Fibroblast of the aortic adventitia (primary cell): ENCODE measurements around the gene MASP2. TPM values are rescaled to one million over a fixed set of nuclear protein-coding genes. Genes with fewer than 3 reads are reported as not detected.
"Not testable (repeated sequence)": the region's sequence is repeated elsewhere in the genome, so short reads cannot be mapped to it uniquely, and the experiment has no call there.

Experiments
- DNase-seq: peaks from one replicate; pipeline ENCODE4 v3.0.0-alpha.2; 2010; ENCODE audit warnings: low read depth
- H3K4me3 ChIP-seq: 2 replicates; pipeline ENCODE4 v1.5.1; 2011; ENCODE audit warnings: low read depth, mild to moderate bottlenecking, control low read depth, low read length, moderate library complexity
- total RNA-seq: library from RNA; depleted of rRNA; stranded (reverse); fragments of >200 nt; gene quantifications from 2 replicates; pipeline ENCODE4 v1.2.3, GENCODE V29; 2012; ENCODE audit warnings: low replicate concordance
- TF ChIP-seq, protein P1 (sequence below): IDR thresholded peaks from 2 replicates; pipeline ENCODE4 v1.5.1; 2011; ENCODE audit warnings: mild to moderate bottlenecking, low read length, control low read depth, inconsistent platforms; ENCODE audit not compliant: insufficient read depth

MASP2 gene
- total RNA-seq, 1 donor, result not detected

- TF ChIP-seq, protein P1, sequence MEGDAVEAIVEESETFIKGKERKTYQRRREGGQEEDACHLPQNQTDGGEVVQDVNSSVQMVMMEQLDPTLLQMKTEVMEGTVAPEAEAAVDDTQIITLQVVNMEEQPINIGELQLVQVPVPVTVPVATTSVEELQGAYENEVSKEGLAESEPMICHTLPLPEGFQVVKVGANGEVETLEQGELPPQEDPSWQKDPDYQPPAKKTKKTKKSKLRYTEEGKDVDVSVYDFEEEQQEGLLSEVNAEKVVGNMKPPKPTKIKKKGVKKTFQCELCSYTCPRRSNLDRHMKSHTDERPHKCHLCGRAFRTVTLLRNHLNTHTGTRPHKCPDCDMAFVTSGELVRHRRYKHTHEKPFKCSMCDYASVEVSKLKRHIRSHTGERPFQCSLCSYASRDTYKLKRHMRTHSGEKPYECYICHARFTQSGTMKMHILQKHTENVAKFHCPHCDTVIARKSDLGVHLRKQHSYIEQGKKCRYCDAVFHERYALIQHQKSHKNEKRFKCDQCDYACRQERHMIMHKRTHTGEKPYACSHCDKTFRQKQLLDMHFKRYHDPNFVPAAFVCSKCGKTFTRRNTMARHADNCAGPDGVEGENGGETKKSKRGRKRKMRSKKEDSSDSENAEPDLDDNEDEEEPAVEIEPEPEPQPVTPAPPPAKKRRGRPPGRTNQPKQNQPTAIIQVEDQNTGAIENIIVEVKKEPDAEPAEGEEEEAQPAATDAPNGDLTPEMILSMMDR, result peak; percentile 99
- no peak overlapping the region for H3K4me3 ChIP-seq
- DNase-seq, result peak; percentile 93
These were observed 9.3 kb downstream of the MASP2 start for GRCh38 chr1:11037740-11038182.

DNA sequence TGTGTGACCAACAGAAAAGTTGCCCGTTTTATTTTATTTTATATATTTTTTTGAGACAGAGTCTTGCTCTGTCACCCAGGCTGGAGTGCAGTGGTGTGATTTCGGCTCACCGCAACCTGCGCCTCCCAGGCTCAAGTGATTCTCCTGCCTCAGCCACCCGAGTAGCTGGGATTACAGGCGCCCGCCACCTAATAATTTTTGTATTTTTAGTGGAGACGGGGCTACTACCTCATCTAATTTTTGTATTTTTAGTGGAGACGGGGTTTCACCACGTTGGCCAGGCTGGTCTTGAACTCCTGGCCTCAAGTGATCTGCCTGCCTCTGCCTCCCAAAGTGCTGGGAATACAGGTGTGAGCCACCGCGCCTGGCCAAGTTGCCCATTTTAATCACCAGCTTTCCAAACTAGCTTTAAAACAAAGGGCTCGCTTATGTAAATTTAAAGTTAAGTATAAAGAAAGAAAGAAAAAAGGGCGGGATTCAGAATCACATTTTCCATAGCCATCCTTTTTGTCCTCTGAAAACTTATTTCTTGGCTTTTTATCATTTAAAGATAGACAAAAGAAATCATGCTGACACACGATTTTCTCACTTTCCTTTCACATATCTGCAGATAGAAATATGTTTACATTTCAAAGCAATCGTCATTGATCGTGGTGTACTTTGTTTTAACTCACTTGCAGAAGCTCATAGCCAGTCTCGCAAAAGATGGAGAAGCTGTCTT is 9.9 kb downstream of the MASP2 start:
- H3K4me3 ChIP-seq, DNase-seq: not testable (repeated sequence)

GRCh38 chr1:11031624-11032262 is 15.3 kb downstream of the MASP2 start:
- TF ChIP-seq, protein P1, result no peak
- no peak for DNase-seq
- H3K4me3 ChIP-seq, result no peak overlapping the region

GRCh38 chr1:11030865-11031264 is 16.2 kb downstream of the MASP2 start:
- TF ChIP-seq, protein P1, result no peak
- no peak overlapping the region for H3K4me3 ChIP-seq
- no peak for DNase-seq

- DNase-seq, result no peak
- TF ChIP-seq, protein P1, result no peak
- no peak overlapping the region for H3K4me3 ChIP-seq
These were observed 19.0 kb downstream of the MASP2 start for GRCh38 chr1:11028018-11028417.

DNA sequence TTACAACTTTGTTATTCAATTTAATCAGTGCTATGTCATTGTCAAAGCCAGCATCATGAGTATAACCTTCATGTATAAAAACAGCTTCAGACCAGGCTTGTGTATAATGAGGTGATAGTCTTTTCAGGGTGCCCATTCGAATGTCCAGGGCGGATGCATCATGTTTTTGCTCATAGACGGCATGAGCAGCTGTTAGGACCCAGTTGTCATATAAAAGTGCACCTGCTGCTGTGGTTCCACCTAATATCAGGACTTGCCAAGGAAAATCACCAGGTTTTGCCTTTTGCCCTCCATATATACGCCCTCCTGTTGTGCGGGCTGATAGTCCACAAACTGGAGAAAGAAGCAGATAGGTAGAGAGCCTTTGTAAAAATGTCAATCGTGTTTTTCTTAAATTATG is 19.7 kb downstream of the MASP2 start:
- TF ChIP-seq, protein P1, result no peak
- H3K4me3 ChIP-seq, result no peak overlapping the region
- DNase-seq, result no peak

- no peak for DNase-seq
- H3K4me3 ChIP-seq, result no peak overlapping the region
- TF ChIP-seq, protein P1, result no peak
These were observed 20.1 kb downstream of the MASP2 start for GRCh38 chr1:11026903-11027302.
